Keratinocyte (primary cell): ENCODE measurements around the gene TBC1D7. TPM values are rescaled to one million over a fixed set of nuclear protein-coding genes. Genes with fewer than 3 reads are reported as not detected.

Source experiments
- DNase-seq: peaks from one replicate; pipeline ENCODE4 v3.0.0-alpha.2; 2011; ENCODE audit warnings: low read depth, missing footprints, low spot score
- FAIRE-seq: peaks from 2 replicates; lab custom pipeline; 2011; peaks lifted over from hg19 to GRCh38; lab: Jason Lieb, UNC
- H2AFZ ChIP-seq: 2 replicates; pipeline ENCODE4 v1.6.0; 2012; ENCODE audit warnings: low read length, control low read depth, inconsistent platforms; ENCODE audit not compliant: control insufficient read depth
- H3K27ac ChIP-seq: 2 replicates; pipeline ENCODE4 v1.5.1; 2011; ENCODE audit warnings: low read length; ENCODE audit not compliant: control insufficient read depth, insufficient read depth
- H3K27me3 ChIP-seq: 3 replicates; pipeline ENCODE4 v1.6.0; 2011; ENCODE audit warnings: low read length; ENCODE audit not compliant: control insufficient read depth, insufficient read depth; ENCODE audit errors: extremely low read depth
- H3K36me3 ChIP-seq, 2 experiments: 2 replicates in 1 of 2; 3 replicates in 1 of 2; pipeline ENCODE4 v1.5.1; 2011; ENCODE audit warnings: low read length in 2 of 2, mild to moderate bottlenecking in 1 of 2; ENCODE audit not compliant: control insufficient read depth in 2 of 2, insufficient read depth in 2 of 2; ENCODE audit errors: extremely low read depth in 1 of 2
- H3K4me1 ChIP-seq: 3 replicates; pipeline ENCODE4 v1.5.1; 2011; ENCODE audit warnings: low read length; ENCODE audit not compliant: control insufficient read depth, insufficient read depth; ENCODE audit errors: extremely low read depth
- H3K4me2 ChIP-seq: 3 replicates; pipeline ENCODE4 v1.6.0; 2011; ENCODE audit warnings: low read depth, low read length; ENCODE audit not compliant: control insufficient read depth, insufficient read depth; ENCODE audit errors: extremely low read depth
- H3K4me3 ChIP-seq, 3 experiments: fragments of 200-600 bp in 1 of 3; sonication (generic) in 1 of 3; 2 replicates in 2 of 3; 3 replicates in 1 of 3; pipeline ENCODE4 v1.5.1; 2011 to 2016; ENCODE audit warnings: low read length in 3 of 3, mild to moderate bottlenecking in 3 of 3, control low read depth in 2 of 3, inconsistent platforms in 1 of 3, low read depth in 1 of 3, mixed read lengths in 1 of 3, mixed run types in 1 of 3, moderate library complexity in 1 of 3; ENCODE audit not compliant: control insufficient read depth in 2 of 3, insufficient read depth in 2 of 3; ENCODE audit errors: extremely low read depth in 1 of 3
- H3K79me2 ChIP-seq: 2 replicates; pipeline ENCODE4 v1.6.0; 2012; ENCODE audit warnings: low read length; ENCODE audit not compliant: control insufficient read depth, insufficient read depth
- H3K9ac ChIP-seq: 3 replicates; pipeline ENCODE4 v1.6.0; 2011; ENCODE audit warnings: low read length; ENCODE audit not compliant: control insufficient read depth, insufficient read depth; ENCODE audit errors: extremely low read depth
- H3K9me1 ChIP-seq: 3 replicates; pipeline ENCODE4 v1.6.0; 2011; ENCODE audit warnings: low read length; ENCODE audit not compliant: control insufficient read depth, insufficient read depth; ENCODE audit errors: extremely low read depth
- H3K9me3 ChIP-seq: 2 replicates; pipeline ENCODE4 v1.5.1; 2012; ENCODE audit warnings: low read depth, low read length; ENCODE audit not compliant: control insufficient read depth
- H4K20me1 ChIP-seq: 3 replicates; pipeline ENCODE4 v1.6.0; 2011; ENCODE audit warnings: low read length; ENCODE audit not compliant: control insufficient read depth, insufficient read depth; ENCODE audit errors: extremely low read depth
- EZH2 ChIP-seq: IDR thresholded peaks from one replicate; pipeline ENCODE4 v1.6.1; 2012; ENCODE audit warnings: inconsistent platforms, mild to moderate bottlenecking, low read length, moderate library complexity
- dilution Hi-C: fragments of 300-500 bp; cut with MboI; formaldehyde crosslinking; loops from one replicate; pipeline ENCODE4 v1.7.0; 2020; ENCODE audit warnings: low sequenced_read_pairs; ENCODE audit not compliant: extremely low pct_ligation_motif_present
- polyA plus RNA-seq, 5 experiments: library from polyadenylated mRNA; depleted of rRNA in 3 of 5; stranded (reverse) in 3 of 5; stranded (forward) in 1 of 5; unstranded in 1 of 5; fragments of >200 nt; gene quantifications; 1 replicate in 1 of 5; 2 replicates in 3 of 5; 3 replicates in 1 of 5; pipeline versions ENCODE4 v1.2.1 to v1.2.3, GENCODE V29; 2011 to 2012; ENCODE audit warnings: missing spikeins in 2 of 5, low read depth in 1 of 5, low replicate concordance in 1 of 5
- TF ChIP-seq, protein P1 (sequence below), 3 experiments: IDR thresholded peaks in 1 of 3; conservative IDR thresholded peaks in 1 of 3; optimal IDR thresholded peaks in 1 of 3; 2 replicates in 2 of 3; 3 replicates in 1 of 3; pipeline versions ENCODE3 to v1.5.1; 2011; ENCODE audit warnings: low read length in 3 of 3, mild to moderate bottlenecking in 3 of 3, moderate library complexity in 2 of 3, control low read depth in 1 of 3, inconsistent platforms in 1 of 3; ENCODE audit not compliant: insufficient read depth in 2 of 3; ENCODE audit errors: extremely low read depth in 1 of 3

The TBC1D7 gene
- polyA plus RNA-seq, 1 donor (not counting 4 experiments of a cell fraction or from before 2014, with no cell fraction given): 30.4 TPM

DNA sequence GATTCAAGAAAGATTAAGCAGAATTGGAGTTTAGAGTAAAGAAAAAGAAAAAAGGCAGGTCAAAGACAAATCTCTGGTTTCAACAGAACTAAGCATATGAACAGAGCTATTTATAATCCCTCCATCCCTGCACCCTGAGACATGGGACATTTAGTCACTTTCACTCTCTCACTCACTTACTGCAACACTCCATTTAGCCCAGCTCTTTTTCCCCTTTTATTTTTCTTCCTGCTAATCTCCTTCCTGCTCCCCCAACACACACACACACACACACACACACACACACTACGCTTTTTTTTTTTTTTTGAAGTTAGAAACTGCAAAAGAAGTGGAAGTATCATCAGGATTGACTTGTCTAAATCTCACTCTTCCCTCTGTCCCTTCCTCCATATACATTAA lies 45.1 kb upstream of the TBC1D7 start:
- H3K9ac ChIP-seq: no peak overlapping the region
- peaks cover 2% of the 10 kb centered on the region for H4K20me1 ChIP-seq
- DNase-seq (no peak), FAIRE-seq (no peak)
- dilution Hi-C loops: no loop called here
- no peaks in the 10 kb centered on the region for H3K27me3 ChIP-seq
- no peaks in the 10 kb centered on the region for H3K79me2 ChIP-seq
- H3K27ac ChIP-seq: no peak overlapping the region
- no peak overlapping the region for H3K4me2 ChIP-seq
- H2AFZ ChIP-seq: no peak overlapping the region
- no peaks in the 10 kb centered on the region for H3K9me3 ChIP-seq
- peaks cover 0 to 1% of the 10 kb centered on the region in 2 experiments for H3K36me3 ChIP-seq
- H3K4me1 ChIP-seq: peaks cover 35% of the 10 kb centered on the region
- TF ChIP-seq EZH2: no peak
- TF ChIP-seq, protein P1, sequence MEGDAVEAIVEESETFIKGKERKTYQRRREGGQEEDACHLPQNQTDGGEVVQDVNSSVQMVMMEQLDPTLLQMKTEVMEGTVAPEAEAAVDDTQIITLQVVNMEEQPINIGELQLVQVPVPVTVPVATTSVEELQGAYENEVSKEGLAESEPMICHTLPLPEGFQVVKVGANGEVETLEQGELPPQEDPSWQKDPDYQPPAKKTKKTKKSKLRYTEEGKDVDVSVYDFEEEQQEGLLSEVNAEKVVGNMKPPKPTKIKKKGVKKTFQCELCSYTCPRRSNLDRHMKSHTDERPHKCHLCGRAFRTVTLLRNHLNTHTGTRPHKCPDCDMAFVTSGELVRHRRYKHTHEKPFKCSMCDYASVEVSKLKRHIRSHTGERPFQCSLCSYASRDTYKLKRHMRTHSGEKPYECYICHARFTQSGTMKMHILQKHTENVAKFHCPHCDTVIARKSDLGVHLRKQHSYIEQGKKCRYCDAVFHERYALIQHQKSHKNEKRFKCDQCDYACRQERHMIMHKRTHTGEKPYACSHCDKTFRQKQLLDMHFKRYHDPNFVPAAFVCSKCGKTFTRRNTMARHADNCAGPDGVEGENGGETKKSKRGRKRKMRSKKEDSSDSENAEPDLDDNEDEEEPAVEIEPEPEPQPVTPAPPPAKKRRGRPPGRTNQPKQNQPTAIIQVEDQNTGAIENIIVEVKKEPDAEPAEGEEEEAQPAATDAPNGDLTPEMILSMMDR (optimal IDR thresholded peaks at IDR 0.05 in 1 of 3, IDR thresholded peaks at IDR 0.05 in 1 of 3, conservative IDR thresholded peaks at IDR 0.05 in 1 of 3; ENCODE audit: extremely low read depth in 1 of 3, insufficient read depth in 2 of 3, low read length in 3 of 3): no peak
- no peaks in the 10 kb centered on the region for H3K9me1 ChIP-seq
- no peak overlapping the region for H3K4me3 ChIP-seq

DNA sequence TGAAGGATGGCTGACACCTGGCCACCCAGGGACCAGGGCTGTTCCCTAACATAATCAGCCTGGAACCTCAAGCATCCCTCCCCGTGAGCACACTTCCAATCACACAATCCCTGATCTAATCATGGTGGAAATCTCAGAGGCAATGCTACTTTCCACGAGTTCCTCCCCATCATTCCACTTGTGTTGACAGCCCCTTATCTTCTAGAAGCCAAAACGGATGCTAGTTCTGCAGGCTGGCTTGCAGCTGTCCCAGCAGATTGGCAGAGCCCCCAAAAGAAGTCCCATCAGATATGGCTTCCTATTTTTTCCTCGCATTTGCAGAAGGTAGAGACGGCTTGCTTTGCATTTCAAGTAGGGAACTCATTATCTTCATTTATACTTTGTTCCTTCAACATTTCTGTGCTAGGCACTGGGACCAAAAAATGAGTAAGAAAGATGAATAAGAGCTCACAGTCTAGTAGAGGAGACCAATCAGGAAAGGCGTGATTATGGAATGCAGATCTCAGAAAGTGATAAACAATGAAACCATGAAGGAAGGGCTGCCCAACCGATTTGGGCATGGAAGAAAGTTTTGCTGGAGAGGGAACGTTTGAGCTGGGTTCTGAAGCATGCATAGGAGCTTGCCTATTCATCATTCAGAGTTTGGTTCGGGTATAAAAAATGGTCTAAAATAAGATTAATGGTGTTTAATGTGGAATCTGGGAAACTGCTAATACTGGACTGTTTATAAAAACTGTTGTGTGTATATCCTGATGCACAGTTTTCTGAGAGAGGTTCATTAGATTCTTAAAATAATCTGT lies 44.6 kb upstream of the TBC1D7 start:
- H4K20me1 ChIP-seq: peaks cover 2% of the 10 kb centered on the region
- FAIRE-seq (no peak), DNase-seq (no peak)
- no peak overlapping the region for H2AFZ ChIP-seq
- peaks cover 41% of the 10 kb centered on the region for H3K4me1 ChIP-seq
- H3K27ac ChIP-seq: no peak overlapping the region
- H3K4me2 ChIP-seq: no peak overlapping the region
- no peaks in the 10 kb centered on the region for H3K9me1 ChIP-seq
- no peaks in the 10 kb centered on the region for H3K79me2 ChIP-seq
- H3K36me3 ChIP-seq: no peaks in the 10 kb centered on the region
- no peak overlapping the region for H3K9ac ChIP-seq
- TF ChIP-seq EZH2: no peak
- TF ChIP-seq, protein P1 (optimal IDR thresholded peaks at IDR 0.05 in 1 of 3, IDR thresholded peaks at IDR 0.05 in 1 of 3, conservative IDR thresholded peaks at IDR 0.05 in 1 of 3; ENCODE audit: extremely low read depth in 1 of 3, insufficient read depth in 2 of 3, low read length in 3 of 3): no peak
- no peaks in the 10 kb centered on the region for H3K27me3 ChIP-seq
- H3K4me3 ChIP-seq: no peak overlapping the region
- H3K9me3 ChIP-seq: no peaks in the 10 kb centered on the region
- dilution Hi-C loops: no loop called here
